ENCODE data around the gene CORT. TPM values are rescaled to one million over a fixed set of nuclear protein-coding genes. Genes with fewer than 3 reads are reported as not detected.

The CORT gene
- total RNA-seq, 1 experiment from 2014 or later: not detected

- Mint-ChIP-seq H3K27ac (ENCODE audit: unreplicated experiment) (no peak overlapping the region), H3K27me3 (ENCODE audit: unreplicated experiment) (no peaks in the 10 kb centered on the region), H3K4me3 (ENCODE audit: low read depth, unreplicated experiment) (no peak overlapping the region), H3K36me3 (ENCODE audit: insufficient read depth, unreplicated experiment) (peaks cover 6% of the 10 kb centered on the region), H3K9me3 (ENCODE audit: low read depth, unreplicated experiment) (no peaks in the 10 kb centered on the region), H3K4me1 (ENCODE audit: low read depth, unreplicated experiment) (no peaks in the 10 kb centered on the region)
- no peak for TF ChIP-seq CTCF (IDR thresholded peaks at IDR 0.05; ENCODE audit: unreplicated experiment)
- no TSS peak for BruUV-seq (replicated peaks)
- CTCF ChIA-PET: no interaction called here
- no peak for DNase-seq
- intact Hi-C loops (cut with micrococcal nuclease; ENCODE audit: unreplicated experiment): no loop called here
Observed at GRCh38 chr1:10438677-10439163, 11.1 kb upstream of the CORT start.

- intact Hi-C loops (cut with micrococcal nuclease; ENCODE audit: unreplicated experiment): no loop called here
- no TSS peak for BruUV-seq (replicated peaks)
- Mint-ChIP-seq H3K4me1 (ENCODE audit: low read depth, unreplicated experiment) (no peaks in the 10 kb centered on the region), H3K36me3 (ENCODE audit: insufficient read depth, unreplicated experiment) (peaks cover 6% of the 10 kb centered on the region), H3K9me3 (ENCODE audit: low read depth, unreplicated experiment) (no peaks in the 10 kb centered on the region), H3K27ac (ENCODE audit: unreplicated experiment) (no peak overlapping the region), H3K4me3 (ENCODE audit: low read depth, unreplicated experiment) (no peak overlapping the region), H3K27me3 (ENCODE audit: unreplicated experiment) (no peaks in the 10 kb centered on the region)
- CTCF ChIA-PET: no interaction called here
- TF ChIP-seq CTCF (IDR thresholded peaks at IDR 0.05; ENCODE audit: unreplicated experiment): no peak
- no peak for DNase-seq
Observed at GRCh38 chr1:10440305-10440704, 9.5 kb upstream of the CORT start.

GRCh38 chr1:10440794-10441193 is 9.0 kb upstream of the CORT start:
- no peak overlapping the region for H3K4me3 Mint-ChIP-seq (ENCODE audit: low read depth, unreplicated experiment)
- no peaks in the 10 kb centered on the region for H3K4me1 Mint-ChIP-seq (ENCODE audit: low read depth, unreplicated experiment)
- intact Hi-C loops (cut with micrococcal nuclease; ENCODE audit: unreplicated experiment): no loop called here
- H3K36me3 Mint-ChIP-seq (ENCODE audit: insufficient read depth, unreplicated experiment): peaks cover 6% of the 10 kb centered on the region
- BruUV-seq (replicated peaks): no TSS peak
- CTCF ChIA-PET: interaction anchor here (0.7 kb wide), 1 partner anchor 32 kb away, joined by 6 read pairs; the partner anchor contains the start of gene DFFA
- DNase-seq: no peak
- no peaks in the 10 kb centered on the region for H3K9me3 Mint-ChIP-seq (ENCODE audit: low read depth, unreplicated experiment)
- H3K27me3 Mint-ChIP-seq (ENCODE audit: unreplicated experiment): no peaks in the 10 kb centered on the region
- no peak overlapping the region for H3K27ac Mint-ChIP-seq (ENCODE audit: unreplicated experiment)
- TF ChIP-seq CTCF (IDR thresholded peaks at IDR 0.05; ENCODE audit: unreplicated experiment): no peak

GRCh38 chr1:10444248-10444647 is 5.6 kb upstream of the CORT start:
- no peak for DNase-seq
- no peaks in the 10 kb centered on the region for H3K27me3 Mint-ChIP-seq (ENCODE audit: unreplicated experiment)
- H3K4me3 Mint-ChIP-seq (ENCODE audit: low read depth, unreplicated experiment): no peak overlapping the region
- H3K27ac Mint-ChIP-seq (ENCODE audit: unreplicated experiment): no peak overlapping the region
- TF ChIP-seq CTCF (IDR thresholded peaks at IDR 0.05; ENCODE audit: unreplicated experiment): no peak
- no TSS peak for BruUV-seq (replicated peaks)
- no peaks in the 10 kb centered on the region for H3K9me3 Mint-ChIP-seq (ENCODE audit: low read depth, unreplicated experiment)
- peaks cover 6% of the 10 kb centered on the region for H3K36me3 Mint-ChIP-seq (ENCODE audit: insufficient read depth, unreplicated experiment)
- CTCF ChIA-PET: no interaction called here
- intact Hi-C loops (cut with micrococcal nuclease; ENCODE audit: unreplicated experiment): no loop called here
- no peaks in the 10 kb centered on the region for H3K4me1 Mint-ChIP-seq (ENCODE audit: low read depth, unreplicated experiment)
